Fibroblast of lung (primary cell): Measurements from ENCODE around the gene ANKRD44.

ENCODE experiments used
- EZH2 ChIP-seq: IDR thresholded peaks from 2 replicates; pipeline ENCODE4 v1.5.1; 2012; ENCODE audit warnings: low read length, control low read depth, mild to moderate bottlenecking; ENCODE audit errors: missing control alignments
- TF ChIP-seq, protein P1 (sequence below), 2 donors: IDR thresholded peaks in 1 of 2; conservative IDR thresholded peaks in 1 of 2; 1 replicate in 1 of 2; 2 replicates in 1 of 2; pipeline ENCODE4 v1.5.1; 2011 to 2012; ENCODE audit warnings: low read length in 2 of 2, control low read depth in 1 of 2, inconsistent platforms in 1 of 2, low read depth in 1 of 2, mild to moderate bottlenecking in 1 of 2

DNA sequence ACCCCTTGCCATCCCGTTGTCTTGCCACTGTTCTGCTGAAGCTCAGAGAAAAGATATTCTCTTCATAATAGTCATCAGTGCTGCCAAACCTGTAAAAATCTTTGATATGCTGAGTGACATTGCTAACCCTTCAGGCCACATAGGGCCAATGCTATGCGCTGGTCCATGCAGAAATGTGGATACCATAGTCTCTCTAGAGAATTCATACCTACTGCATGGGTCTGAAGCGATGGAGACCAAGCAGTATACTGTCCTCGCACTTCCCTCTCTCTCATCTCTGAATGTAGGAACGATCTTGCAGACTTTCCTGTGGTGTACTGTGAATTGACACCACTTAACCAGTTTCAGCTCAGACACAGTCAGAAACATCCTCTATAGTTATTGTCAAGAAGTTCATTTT is 17.9 kb upstream of the ANKRD44 start:
- TF ChIP-seq EZH2: no peak
- TF ChIP-seq, protein P1, sequence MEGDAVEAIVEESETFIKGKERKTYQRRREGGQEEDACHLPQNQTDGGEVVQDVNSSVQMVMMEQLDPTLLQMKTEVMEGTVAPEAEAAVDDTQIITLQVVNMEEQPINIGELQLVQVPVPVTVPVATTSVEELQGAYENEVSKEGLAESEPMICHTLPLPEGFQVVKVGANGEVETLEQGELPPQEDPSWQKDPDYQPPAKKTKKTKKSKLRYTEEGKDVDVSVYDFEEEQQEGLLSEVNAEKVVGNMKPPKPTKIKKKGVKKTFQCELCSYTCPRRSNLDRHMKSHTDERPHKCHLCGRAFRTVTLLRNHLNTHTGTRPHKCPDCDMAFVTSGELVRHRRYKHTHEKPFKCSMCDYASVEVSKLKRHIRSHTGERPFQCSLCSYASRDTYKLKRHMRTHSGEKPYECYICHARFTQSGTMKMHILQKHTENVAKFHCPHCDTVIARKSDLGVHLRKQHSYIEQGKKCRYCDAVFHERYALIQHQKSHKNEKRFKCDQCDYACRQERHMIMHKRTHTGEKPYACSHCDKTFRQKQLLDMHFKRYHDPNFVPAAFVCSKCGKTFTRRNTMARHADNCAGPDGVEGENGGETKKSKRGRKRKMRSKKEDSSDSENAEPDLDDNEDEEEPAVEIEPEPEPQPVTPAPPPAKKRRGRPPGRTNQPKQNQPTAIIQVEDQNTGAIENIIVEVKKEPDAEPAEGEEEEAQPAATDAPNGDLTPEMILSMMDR (conservative IDR thresholded peaks at IDR 0.05 in 1 of 2, IDR thresholded peaks at IDR 0.05 in 1 of 2; ENCODE audit: low read depth in 1 of 2, low read length in 2 of 2): no peak
